ENCODE measurements around the gene FAAP20.
"Not testable (repeated sequence)": the region's sequence is repeated elsewhere in the genome, so short reads cannot be mapped to it uniquely, and the experiment has no call there.

FAAP20 gene

DNA sequence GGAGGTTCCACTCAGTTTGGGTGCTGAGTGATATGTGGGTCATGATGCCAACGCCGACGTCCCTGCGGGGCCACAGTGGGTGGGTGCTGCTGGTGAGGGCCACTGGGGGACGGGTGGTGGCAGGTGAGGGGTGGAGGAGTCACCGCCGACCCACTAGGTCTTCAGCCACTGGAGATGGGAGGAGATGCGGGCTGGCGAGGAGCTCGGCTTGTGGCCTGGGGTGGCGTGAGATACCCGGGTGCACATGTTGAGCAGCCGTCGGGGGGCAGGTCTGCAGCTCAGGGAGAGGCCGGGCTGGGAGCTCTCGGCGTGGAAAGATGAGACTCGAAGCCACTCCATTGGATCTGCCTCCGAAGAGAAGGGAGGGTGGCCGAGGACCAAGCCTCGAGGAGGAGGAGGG lies 40.5 kb downstream of the FAAP20 start:
- no peak for DNase-seq

DNA sequence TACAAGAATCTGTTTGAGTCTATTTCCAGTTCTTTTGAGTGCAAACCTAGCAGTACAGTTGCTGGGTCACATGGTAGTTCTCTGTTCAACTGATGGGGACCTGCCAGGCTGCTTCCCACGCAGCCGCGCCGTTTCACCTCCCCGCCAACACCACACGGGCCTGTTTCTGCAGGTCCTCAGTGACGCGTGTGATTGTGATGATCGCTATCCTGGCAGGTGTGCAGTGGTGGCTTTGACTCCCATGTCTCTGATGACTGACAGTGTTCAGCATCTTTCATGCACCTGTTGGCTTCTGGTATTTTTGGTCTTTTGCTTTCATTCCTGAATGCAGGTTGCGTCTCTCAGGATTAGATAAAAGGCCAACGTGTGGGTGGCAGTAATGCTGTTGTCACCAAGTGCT lies 41.6 kb downstream of the FAAP20 start:
- no peak for DNase-seq

- no peak for DNase-seq
These were observed 42.7 kb downstream of the FAAP20 start for GRCh38 chr1:2151911-2152310.

- peak; percentile 78 for DNase-seq
These were observed 43.3 kb downstream of the FAAP20 start for GRCh38 chr1:2151252-2151651.

GRCh38 chr1:2150801-2151200 lies 43.8 kb downstream of the FAAP20 start:
- DNase-seq = no peak

GRCh38 chr1:2148691-2149090 lies 45.9 kb downstream of the FAAP20 start:
- peak; percentile 60 for DNase-seq

- DNase-seq = not testable (repeated sequence)
These were observed 46.7 kb downstream of the FAAP20 start for GRCh38 chr1:2147869-2148268.

DNA sequence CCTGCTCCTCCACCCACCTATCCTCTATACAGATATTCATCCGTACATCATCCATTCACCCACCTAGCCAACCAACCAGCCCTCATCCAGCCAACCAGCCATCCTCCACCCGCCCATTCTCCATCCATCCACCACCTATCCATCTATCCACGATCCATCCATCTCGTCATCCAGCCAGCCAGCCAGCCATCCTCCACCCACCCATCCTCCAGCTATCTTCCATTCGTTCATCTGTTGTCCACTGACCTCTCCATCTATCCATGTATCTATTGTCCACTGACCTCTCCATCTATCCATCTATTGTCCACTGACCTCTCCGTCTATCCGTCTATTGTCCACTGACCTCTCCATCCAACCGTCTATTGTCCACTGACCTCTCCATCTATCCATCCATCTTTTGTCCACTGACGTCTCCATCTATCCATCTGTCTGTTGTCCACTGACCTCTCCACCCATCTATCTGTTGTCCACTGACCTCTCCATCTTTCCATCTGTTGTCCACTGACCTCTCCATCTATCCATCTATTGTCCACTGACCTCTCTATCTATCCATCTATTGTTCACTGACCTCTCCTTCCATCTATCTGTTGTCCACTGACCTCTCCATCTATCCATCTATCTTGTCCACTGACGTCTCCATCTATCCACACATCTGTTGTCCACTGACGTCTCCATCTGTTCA lies 47.6 kb downstream of the FAAP20 start:
- no peak for DNase-seq

GRCh38 chr1:2145946-2146835 lies 48.4 kb downstream of the FAAP20 start:
- no peak for DNase-seq

- DNase-seq = no peak
These were observed 50.0 kb downstream of the FAAP20 start for GRCh38 chr1:2144501-2145090.

DNA sequence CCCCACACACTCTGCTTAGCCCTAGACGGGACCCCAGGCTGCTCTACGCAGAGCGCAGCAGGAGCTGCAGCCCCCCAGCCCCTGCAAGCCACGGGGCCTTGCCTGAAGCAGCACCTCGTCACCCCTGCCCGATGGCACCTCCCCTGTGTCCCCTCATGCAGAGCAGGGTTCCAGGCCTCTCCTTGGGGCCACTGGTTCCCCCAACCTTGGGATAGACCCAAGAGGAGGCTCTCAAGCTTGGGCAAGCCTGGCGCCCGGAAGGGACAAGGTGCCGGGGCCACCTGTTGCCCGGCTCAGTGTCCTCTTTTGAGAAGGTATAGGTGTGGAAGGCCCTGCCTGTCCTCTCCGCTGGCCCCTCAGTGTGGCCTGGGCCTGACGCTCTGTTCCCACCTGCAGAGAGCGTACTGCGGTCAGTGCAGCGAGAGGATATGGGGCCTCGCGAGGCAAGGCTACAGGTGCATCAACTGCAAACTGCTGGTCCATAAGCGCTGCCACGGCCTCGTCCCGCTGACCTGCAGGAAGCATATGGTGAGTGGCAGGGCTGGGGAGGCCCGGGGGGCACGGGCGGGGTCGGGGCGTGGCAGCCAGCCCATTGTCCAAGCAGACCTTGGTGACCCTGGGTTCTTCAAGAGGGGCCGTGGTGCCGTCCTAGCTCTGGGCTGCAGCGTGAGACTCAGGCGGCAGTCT lies 50.6 kb downstream of the FAAP20 start:
- DNase-seq = no peak

- no peak for DNase-seq
These were observed 53.5 kb downstream of the FAAP20 start for GRCh38 chr1:2141025-2141424.
